GM19395 (cell line): ENCODE data around the gene MLLT3.
"Not testable (repeated sequence)": the region's sequence is repeated elsewhere in the genome, so short reads cannot be mapped to it uniquely, and the experiment has no call there.

Experiments used
- ATAC-seq: cut with Tn5 transposase; IDR thresholded peaks from one replicate; pipeline ENCODE4 v1.9.1; 2021; ENCODE audit warnings: mild to moderate bottlenecking, moderate library complexity; ENCODE audit not compliant: unreplicated experiment

Gene MLLT3

DNA sequence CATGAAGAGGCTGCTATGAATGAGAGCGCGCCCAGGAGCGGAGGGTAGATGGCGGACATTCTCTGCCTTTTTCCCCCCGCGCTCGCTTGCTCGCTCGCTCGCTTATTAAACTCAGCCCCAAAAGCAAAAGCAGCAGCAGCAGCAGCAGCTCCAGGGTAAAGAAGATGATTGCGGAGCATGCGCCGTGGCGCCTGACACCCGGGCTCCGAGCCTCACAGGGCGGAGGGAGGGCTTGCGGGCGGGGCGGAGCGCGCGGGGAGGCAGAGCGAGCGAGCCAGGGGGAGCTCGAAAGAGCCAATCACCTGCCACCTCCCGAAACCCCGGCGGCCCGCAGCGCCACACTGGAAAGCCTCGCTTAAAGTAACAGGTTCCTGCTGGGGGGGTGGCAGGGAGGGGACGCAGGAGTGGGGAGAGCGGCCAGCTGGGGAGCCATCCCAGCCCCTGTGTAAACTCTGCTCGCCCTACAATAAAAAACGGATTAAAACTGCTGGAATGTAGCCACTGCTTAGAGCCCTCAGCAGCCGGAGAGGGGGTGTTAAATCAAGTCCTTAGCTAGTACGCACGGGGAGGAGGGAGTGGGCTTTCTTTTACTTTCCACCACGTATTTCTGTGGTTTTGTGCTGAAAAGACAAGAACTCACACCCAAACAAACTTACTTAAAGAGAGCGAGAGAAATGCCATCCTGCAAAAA is at the start of gene MLLT3:
Gene MLLT3, minus strand, starts transcription at position 170 of the 691 bp plus-strand sequence.
- ATAC-seq = peak; percentile 75

- ATAC-seq = no peak
Measured at GRCh38 chr9:20671635-20672034, 49.3 kb upstream of the MLLT3 start.

GRCh38 chr9:20670395-20670794 is 48.1 kb upstream of the MLLT3 start:
- no peak for ATAC-seq

GRCh38 chr9:20664501-20664900 is 42.2 kb upstream of the MLLT3 start:
- ATAC-seq = no peak

GRCh38 chr9:20663133-20663532 is 40.8 kb upstream of the MLLT3 start:
- ATAC-seq = no peak

DNA sequence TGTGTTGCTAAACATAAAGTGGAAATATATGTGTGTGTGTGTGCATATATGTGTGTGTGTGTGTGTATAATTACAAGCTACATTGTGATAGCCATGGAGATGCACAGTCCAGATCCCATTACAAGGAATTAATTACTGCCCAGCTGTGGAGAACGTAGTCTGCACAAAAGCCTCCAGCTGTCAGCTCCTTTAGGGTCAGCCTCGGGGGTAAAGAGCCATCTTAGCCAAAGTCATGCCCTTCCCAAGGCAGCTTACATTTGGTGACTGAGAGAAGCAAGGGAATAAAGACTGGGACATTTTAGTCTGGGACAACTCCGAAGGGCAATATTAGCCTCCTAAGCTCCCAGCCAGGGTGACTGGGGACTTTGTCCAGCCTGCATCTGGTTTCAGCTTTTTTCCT is 39.9 kb upstream of the MLLT3 start:
- ATAC-seq = no peak

DNA sequence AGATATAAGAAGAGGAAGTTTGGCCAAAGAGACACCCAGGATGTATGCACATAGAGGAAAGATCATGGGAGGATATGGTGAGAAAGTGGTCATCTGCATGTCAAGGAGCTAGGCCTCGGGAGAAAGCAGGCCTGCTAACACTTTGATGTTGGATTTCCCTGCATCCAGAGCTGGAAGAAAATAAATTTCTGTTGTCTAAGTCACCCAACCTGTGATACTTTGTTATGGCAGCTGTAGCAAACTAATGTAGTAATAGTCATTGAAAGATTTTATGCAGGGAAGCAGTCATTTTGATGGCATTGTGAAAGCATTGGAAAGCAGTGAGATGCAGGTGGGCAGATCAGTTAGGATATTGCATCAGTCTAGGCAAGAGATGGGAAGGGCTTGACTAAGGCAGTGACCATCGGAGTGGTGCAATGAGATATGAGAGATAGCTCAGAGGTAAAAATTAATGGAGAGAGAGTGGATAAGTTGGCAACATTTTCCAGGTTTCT is 37.2 kb upstream of the MLLT3 start:
- ATAC-seq = no peak

- ATAC-seq = no peak
Measured at GRCh38 chr9:20658677-20659473, 36.6 kb upstream of the MLLT3 start.

DNA sequence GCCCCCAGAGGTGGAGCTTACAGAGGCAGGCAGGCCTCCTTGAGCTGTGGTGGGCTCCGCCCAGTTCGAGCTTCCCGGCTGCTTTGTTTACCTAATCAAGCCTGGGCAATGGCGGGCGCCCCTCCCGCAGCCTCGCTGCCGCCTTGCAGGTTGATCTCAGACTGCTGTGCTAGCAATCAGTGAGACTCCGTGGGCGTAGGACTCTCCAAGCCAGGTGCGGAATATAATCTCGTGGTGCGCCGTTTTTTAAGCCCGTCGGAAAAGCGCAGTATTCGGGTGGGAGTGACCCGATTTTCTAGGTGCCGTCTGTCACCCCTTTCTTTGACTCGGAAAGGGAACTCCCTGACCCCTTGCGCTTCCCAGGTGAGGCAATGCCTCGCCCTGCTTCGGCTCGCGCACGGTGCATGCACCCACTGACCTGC is 36.0 kb upstream of the MLLT3 start:
- ATAC-seq = not testable (repeated sequence)

GRCh38 chr9:20651939-20652338 is 29.6 kb upstream of the MLLT3 start:
- no peak for ATAC-seq

- ATAC-seq = no peak
Measured at GRCh38 chr9:20650750-20651299, 28.5 kb upstream of the MLLT3 start.

- ATAC-seq = no peak
Measured at GRCh38 chr9:20650313-20650712, 28.0 kb upstream of the MLLT3 start.

- no peak for ATAC-seq
Measured at GRCh38 chr9:20649381-20649780, 27.1 kb upstream of the MLLT3 start.

GRCh38 chr9:20646656-20647055 is 24.4 kb upstream of the MLLT3 start:
- ATAC-seq = no peak

DNA sequence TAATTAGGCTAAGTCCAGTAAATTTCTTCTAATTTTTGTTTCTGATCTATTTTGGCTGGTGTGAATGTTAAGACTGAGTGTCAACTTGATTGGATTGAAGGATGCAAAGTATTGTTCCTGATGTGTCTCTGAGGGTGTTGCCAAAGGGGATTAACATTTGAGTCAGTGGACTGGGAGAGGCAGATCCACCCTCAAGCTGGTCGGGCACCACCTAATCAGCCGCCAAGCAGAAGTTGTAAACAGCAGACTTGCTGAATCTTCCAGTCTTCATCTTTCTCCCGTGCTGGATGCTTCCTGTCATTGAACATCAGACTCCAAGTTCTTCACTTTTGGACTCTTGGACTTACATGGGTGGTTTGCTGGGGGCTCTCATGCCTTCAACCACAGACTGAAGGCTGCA is 21.4 kb upstream of the MLLT3 start:
- no peak for ATAC-seq

GRCh38 chr9:20642045-20642444 is 19.7 kb upstream of the MLLT3 start:
- no peak for ATAC-seq

DNA sequence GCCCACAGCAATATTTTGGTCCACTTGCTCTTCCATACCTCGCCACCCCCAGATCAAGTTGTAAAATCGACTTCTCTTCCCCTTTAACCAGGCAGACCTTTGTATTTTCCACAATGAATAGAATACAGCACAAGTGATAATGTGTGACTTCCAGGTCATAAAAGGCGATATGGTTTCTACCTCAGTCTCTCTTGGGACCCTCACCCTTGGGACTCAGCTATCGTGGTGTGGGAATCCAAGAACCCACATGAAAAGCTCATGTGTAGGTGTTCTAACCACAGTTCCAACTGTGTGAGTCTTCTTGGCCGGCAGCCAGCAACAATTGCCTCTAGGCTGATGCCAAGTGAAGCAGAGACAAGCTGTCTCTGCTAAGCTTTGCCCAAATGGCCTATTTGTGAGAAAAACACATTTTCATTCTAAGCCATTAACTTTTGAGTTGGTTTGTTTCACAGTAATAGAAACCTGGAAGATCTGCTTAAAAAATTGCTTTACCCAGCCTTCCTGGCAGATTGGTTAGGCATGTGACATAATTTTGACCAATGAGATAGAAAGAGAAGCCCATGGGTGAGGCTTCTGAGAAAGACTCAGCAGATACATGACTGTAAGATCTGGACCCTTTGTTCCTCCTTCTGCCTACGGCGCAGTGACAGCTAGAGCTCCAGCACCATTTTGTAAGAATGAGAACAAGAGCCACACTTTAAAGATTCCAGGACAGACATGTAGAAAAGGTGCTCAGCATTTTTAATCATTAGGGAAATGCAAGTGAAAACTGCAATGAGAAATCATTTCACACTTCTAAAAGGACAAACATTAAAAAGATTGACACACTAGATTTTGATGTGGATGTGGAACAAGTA is 18.3 kb upstream of the MLLT3 start:
- ATAC-seq = peak; percentile 92

GRCh38 chr9:20636888-20637440 is 14.7 kb upstream of the MLLT3 start:
- no peak for ATAC-seq

DNA sequence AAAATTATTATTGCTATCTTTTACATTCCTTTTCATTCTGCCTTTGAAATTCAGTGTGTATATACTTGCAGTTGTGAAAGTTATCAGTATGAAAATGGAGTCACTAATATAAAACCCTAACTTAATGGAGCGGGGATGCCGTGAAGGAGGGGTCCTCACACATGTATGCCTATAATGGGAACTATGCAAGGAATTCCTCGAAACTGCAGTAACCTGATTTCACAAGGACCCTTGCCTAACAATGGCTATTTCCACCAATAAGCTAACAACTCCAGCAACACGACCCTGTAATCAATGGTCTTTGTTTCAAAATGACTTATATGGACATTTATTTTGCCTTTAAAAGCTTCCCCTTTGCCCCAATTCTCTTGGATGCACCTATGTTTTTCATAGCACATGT is 12.6 kb upstream of the MLLT3 start:
- no peak for ATAC-seq

- no peak for ATAC-seq
Measured at GRCh38 chr9:20632705-20633104, 10.4 kb upstream of the MLLT3 start.
